Esophagus squamous epithelium (tissue), 4 donors: Measurements from ENCODE around the gene TLNRD1.

Source experiments
- CTCF ChIP-seq, 6 experiments: fragments of 450-650 bp in 4 of 6; fragments of 200-600 bp in 2 of 6; sonication (generic) in 2 of 6; IDR thresholded peaks; one replicate each; pipeline ENCODE4 v1.5.1; 2016 to 2019; ENCODE audit warnings: antibody characterized with exemption in 6 of 6, mild to moderate bottlenecking in 4 of 6, moderate library complexity in 4 of 6
- POLR2A ChIP-seq, 4 donors: fragments of 450-650 bp; IDR thresholded peaks; one replicate each; pipeline ENCODE4 v1.6.1; 2017; ENCODE audit warnings: antibody characterized with exemption in 4 of 4, mild to moderate bottlenecking in 4 of 4, moderate library complexity in 3 of 4

- TF ChIP-seq POLR2A (IDR thresholded peaks at IDR 0.05) (no peak), CTCF (IDR thresholded peaks at IDR 0.05) (peak in 5 of 6 experiments; percentile 11 to 56 (median 30))
These were observed 4.5 kb upstream of the TLNRD1 start for GRCh38 chr15:80996247-80996646.
